GM21515 (cell line): ENCODE data around the gene SLC29A3.
"Not testable (repeated sequence)": the region's sequence is repeated elsewhere in the genome, so short reads cannot be mapped to it uniquely, and the experiment has no call there.

Source experiments
- ATAC-seq: cut with Tn5 transposase; IDR thresholded peaks from one replicate; pipeline ENCODE4 v1.9.1; 2021; ENCODE audit not compliant: unreplicated experiment

The SLC29A3 gene

DNA sequence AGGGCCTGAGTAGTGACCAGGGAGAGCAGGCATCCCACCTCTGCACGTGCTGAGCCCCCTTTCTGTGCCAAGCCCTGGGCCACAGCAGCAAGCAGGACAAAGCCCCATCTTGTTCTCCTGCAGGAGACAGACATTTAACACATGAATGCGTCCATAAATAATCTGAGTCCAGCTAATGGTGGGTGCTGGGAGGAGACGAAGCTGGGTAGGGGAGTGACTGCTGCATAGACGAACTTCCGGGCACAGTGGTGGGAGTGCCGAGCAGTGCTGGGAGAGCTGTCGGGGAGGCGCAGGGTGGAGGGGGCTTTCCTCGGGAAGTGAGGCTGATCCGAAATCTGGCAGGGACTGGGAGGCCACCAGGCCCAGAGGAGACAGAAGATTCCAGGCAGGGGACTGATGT, 35.2 kb upstream of the SLC29A3 start:
- ATAC-seq: no peak

DNA sequence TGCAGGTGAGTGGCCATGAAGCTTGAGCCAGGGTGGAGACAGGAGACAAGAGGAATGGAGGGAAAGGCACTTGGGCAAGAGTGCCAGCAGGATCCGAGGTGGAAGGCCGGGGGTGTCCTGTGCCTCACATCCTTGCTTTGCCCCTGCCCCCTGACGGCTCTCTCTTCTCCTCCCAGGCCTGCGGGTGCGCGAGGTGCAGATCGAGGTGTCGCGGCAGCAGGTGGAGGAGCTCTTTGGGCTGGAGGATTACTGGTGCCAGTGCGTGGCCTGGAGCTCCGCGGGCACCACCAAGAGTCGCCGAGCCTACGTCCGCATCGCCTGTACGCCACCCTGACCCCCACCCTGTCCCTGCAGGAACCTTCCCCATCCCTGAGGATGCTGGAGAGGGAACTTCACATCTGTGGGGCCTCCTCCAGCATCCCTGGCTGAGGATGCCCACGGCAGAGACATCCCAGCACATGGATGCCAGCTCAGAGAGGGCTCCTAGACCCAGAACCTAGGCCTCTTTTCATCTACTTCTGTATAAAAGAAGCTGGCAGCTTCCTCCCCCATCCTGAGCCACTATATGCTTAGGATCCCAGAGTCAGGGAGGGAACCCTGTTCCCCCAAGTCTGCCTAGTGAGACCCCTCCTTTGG, 34.4 kb upstream of the SLC29A3 start:
- ATAC-seq: no peak

DNA sequence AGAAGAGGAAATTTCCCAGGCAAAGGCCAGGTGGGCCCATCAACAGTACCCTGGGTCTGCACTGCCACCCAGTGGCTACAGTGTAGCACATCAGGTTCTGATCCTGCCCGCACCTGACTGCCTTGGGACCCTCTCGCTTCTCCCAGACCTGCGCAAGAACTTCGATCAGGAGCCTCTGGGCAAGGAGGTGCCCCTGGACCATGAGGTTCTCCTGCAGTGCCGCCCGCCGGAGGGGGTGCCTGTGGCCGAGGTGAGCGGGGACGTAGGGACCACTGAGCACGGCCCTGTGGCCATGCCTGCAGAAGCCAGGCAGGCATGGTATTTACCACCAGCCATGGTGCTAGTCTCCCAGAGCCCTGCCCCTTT, 33.9 kb upstream of the SLC29A3 start:
- ATAC-seq: no peak

DNA sequence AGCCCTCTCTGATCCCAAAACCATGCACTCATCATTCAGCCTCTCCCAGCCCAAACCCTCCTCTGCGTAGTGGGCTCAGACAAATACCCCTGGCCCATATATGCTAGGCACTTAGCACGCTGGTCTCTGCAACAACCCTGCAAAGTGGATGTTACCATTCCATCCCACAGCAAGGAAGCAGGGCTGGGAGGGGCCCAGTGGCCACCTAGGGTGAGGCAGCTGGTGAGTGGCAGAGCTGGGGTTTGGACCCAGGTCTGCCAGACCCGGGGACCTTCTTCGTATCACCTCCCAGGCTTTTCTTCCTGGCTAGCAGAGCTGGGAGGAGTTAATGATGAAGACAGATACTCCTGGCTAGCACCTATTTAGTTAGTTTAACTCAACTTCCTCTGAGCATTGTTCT, 33.1 kb upstream of the SLC29A3 start:
- ATAC-seq: no peak

DNA sequence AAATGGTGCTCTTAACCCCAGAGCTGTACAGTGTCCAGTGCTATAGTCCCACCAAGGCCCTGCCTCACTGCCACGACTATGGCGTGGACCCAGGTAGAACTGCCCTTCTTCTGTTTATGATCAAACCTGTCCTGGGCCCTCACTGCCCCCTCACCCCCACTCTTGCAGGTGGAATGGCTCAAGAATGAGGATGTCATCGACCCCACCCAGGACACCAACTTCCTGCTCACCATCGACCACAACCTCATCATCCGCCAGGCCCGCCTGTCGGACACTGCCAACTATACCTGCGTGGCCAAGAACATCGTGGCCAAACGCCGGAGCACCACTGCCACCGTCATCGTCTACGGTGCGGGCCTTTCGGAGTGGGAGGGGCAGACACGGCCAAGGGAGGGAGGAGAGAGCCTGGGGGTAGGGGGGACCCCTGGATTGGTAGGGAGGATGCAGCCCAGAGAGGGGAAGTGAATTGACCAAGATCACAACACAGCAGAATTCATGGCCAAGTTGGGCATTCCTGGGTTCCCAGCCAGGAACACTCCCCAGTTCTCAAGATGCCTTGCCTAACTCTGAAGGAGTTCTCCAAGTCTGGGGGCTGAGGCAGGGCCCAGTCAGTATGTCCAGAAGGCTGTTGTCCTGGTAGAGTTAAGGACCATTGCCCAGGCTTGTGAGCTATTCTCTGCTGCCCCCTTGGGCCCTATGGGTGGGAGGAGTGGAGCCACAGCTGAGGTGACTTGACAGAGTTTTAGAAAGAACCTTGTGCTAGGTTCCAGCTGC, 32.4 kb upstream of the SLC29A3 start:
- ATAC-seq: no peak

DNA sequence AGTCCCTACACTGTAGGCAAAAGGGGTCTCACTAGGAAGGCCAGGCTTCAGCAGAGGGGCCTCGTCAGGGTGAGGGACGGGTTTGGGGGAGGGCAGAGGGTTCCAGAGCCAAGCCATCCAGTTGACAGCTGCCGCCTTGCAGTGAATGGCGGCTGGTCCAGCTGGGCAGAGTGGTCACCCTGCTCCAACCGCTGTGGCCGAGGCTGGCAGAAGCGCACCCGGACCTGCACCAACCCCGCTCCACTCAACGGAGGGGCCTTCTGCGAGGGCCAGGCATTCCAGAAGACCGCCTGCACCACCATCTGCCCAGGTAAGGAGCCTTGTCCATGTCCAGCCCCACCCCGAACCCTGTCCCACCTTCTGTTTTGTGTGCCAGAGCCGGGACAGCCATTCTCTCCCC, 31.6 kb upstream of the SLC29A3 start:
- ATAC-seq: no peak

DNA sequence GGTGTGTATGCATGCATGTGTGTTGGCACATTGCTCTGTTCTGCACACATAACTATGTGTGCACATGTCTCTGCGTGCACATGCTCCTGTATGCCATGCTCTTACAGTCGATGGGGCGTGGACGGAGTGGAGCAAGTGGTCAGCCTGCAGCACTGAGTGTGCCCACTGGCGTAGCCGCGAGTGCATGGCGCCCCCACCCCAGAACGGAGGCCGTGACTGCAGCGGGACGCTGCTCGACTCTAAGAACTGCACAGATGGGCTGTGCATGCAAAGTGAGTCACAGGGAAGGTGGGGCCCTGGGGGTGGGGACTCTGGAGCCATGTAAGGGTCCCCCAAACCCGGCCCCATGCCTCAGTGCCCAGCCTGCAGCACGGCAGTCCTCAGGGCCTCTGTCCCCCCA, 30.6 kb upstream of the SLC29A3 start:
- ATAC-seq: no peak

DNA sequence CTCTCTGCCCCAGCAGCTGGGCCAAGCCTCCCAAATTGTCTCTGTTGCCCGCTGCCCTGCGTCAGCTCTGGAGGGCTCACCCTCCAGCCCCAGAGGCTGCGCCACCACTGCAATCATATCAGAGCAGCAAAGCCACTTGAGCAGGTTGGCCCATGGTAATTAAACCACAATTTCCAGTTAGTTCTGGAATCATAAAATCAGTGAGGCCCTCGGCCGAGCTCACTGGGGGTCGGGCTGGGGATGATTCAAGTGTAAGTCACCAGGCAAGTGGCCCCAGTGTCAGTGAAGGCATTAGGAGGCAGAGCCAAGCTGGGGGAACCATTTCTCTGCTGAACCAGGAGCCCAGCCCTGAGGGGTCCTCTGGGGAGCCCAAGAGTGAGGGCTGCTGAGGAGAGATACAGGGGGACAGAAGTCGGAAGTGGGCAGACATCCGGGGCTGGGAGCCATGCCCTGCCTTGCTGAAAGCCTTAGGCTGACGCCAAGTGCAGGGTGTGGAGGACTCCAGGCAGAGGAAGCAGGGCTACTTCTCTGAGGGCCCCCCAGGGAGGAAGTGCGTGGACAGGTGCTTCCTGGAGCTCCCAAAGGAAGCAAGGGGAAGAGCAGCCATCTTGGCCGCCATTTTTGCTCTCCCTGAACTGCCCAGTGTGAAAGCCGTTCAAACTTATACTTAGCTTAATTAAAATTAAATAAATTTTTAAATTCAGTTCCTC, 29.5 kb upstream of the SLC29A3 start:
- no peak for ATAC-seq

DNA sequence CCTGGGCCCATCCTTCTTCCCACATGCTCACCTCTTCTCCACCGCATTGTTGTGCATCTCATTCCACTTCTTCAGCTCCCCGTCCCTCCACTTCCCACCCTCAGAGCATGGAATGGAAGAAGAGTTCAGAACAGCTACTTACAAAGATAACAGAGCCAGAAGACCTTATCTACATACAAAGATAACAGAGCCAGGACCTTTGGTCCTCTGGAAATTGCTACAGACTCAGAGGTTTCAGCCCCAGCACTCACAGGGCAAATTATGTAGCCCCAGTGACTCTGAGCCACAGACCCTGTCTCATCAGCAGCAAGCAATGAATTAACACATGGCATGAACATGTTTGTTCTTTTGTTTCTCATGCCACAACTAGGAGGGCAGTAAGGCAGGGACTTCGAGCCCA, 28.7 kb upstream of the SLC29A3 start:
- ATAC-seq: no peak

DNA sequence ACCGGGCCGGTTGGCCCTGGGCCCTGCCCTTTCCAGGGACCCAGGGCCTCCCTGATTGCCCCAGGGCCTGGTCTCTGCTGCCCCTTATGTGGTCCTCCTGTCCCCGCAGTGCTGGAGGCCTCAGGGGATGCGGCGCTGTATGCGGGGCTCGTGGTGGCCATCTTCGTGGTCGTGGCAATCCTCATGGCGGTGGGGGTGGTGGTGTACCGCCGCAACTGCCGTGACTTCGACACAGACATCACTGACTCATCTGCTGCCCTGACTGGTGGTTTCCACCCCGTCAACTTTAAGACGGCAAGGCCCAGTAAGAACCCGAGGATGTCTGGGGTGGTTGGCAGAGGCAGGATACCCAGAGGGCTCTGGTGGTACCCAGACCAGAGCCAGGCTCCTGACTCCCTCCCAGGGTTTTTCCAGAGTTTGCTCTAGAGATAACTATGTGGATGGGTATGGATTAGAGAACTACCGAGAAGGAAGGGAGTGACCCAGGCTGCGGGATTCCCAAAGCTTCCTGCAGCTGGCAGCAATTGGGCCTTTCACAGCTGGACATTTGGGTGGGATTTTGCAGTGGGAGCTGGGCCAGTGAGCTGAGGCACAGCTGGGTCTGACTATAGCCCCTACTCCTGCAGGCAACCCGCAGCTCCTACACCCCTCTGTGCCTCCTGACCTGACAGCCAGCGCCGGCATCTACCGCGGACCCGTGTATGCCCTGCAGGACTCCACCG, 28.1 kb upstream of the SLC29A3 start:
- no peak for ATAC-seq

DNA sequence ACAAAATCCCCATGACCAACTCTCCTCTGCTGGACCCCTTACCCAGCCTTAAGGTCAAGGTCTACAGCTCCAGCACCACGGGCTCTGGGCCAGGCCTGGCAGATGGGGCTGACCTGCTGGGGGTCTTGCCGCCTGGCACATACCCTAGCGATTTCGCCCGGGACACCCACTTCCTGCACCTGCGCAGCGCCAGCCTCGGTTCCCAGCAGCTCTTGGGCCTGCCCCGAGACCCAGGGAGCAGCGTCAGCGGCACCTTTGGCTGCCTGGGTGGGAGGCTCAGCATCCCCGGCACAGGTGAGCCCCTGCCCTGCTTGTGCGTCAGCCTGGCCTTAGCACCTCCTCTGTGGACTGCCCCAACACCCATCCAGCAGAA, 27.5 kb upstream of the SLC29A3 start:
- no peak for ATAC-seq

DNA sequence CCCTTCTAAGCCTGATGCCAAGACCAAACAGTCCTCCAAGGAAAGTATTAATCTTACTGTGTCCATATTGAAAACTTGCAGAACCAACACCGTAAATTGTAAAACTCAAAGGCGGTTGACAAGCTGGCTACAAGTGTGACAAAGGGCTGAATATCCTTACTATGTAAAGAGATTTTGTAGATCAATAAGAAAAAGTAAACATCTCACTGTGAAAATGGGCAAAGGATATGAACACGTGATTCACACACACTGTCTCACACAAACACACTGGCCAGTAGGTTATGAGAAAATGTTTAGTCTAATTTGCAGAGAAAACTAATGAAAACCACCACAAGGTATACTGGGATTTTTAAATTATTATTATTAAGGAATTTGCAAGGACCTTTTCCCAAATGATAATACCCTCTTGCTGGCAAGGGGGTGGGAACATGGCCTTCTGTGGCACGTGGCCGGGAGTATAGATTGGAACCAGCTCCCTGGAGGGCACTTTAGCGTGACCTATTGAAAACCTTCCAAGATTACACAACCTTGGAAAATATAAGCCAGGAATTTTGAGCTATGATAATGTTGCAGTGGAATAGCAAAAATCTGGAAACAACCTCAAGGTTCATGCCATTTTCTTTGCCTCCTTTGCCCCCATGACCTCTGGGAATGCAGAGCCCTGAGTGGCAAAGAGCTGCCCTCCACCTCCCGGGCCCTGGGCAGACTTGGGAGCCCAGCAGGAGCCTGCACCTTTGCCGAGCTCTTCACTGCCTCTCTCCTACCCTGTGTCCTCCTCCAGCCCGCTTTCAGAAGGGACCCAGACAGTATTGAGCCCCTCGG, 26.2 kb upstream of the SLC29A3 start:
- ATAC-seq: no peak

DNA sequence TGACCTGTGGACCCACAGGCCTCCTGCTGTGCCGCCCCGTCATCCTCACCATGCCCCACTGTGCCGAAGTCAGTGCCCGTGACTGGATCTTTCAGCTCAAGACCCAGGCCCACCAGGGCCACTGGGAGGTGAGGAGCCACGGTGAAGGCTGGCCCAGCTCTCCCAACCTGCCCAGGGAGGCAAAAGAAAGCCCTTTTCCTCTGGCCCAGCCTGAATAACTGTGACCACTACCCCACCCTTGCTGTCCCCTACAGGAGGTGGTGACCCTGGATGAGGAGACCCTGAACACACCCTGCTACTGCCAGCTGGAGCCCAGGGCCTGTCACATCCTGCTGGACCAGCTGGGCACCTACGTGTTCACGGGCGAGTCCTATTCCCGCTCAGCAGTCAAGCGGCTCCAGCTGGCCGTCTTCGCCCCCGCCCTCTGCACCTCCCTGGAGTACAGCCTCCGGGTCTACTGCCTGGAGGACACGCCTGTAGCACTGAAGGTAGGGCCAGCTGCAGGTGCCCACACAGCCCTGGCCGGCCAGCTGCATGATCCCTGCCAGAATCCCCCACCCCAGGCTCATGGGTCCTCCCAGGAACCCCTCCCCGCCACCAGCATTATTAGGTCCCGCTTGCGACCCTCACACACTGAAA, 25.5 kb upstream of the SLC29A3 start:
- no peak for ATAC-seq

DNA sequence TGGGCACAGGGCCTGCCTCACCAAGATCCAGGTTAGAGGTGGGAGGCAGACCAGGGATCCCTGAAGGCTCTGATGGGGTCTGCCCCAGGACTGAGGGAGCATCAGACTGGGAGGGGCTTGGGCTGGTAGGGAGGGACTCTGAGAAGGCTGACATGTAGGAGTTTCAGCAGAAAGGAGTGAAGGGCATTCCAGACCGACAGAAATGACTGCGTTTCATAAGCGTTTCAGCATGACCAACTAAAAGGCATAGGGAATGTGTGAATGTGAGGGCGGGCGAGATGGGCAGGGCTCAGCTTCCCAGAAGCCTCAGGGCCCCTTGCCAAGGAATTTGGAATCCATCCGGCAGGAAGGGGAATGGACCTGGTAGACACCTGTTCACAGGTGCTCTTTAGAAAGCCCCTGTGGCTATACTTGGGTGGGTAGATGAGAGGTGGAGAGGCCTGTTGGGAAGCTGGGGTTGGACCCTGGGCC, 24.9 kb upstream of the SLC29A3 start:
- ATAC-seq: no peak

DNA sequence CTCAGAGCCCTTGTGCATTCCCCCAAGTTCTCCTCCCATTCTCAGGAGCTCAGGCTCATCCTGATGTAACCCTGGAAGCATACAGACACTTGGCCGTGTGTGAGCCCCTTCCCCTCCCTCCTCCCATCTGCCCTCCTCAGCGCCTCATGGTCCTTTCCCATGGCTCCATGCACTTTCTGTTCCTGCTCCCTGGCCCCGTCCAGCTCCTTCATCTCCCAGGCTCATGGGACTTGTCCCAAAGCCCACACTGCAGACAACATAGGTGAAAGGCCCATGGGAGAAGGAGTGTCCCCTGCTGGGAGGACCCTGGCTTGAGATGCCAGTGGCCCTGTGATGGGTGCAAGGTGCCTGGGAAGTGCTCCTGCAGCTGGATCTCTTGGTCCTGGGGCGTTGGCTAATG, 24.2 kb upstream of the SLC29A3 start:
- ATAC-seq: no peak

DNA sequence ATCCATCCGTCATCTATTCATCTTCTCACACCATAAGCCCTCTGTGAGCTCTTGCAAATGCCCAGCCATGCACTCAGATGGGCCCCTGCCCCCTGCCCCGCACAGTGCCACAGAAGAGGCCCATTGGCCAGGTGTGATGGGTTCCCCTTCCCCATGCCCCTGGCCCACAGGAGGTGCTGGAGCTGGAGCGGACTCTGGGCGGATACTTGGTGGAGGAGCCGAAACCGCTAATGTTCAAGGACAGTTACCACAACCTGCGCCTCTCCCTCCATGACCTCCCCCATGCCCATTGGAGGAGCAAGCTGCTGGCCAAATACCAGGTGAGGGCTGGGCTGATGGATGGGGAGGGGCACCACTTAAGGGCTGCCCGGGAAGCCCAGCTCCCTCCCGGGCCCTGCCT, 23.4 kb upstream of the SLC29A3 start:
- ATAC-seq: no peak

DNA sequence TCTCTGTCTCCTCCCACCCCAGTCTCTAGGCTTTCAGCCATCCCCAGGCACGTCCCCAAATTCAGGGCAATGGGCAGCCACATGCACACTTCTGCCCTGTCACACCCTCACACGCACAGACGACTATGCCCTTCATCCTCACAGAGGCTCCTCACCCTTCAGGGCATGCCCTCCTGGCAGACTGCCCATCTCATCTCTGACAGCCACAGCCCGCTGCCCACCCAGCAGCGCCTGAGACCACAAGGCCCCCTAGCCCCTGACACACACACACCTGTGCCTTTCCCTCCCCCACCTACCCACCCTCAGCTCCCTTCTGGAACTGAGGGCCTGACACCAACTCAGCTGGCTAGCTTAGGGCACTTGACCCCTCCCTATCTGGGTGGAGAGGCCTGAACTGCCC, 23.0 kb upstream of the SLC29A3 start:
- ATAC-seq: no peak

DNA sequence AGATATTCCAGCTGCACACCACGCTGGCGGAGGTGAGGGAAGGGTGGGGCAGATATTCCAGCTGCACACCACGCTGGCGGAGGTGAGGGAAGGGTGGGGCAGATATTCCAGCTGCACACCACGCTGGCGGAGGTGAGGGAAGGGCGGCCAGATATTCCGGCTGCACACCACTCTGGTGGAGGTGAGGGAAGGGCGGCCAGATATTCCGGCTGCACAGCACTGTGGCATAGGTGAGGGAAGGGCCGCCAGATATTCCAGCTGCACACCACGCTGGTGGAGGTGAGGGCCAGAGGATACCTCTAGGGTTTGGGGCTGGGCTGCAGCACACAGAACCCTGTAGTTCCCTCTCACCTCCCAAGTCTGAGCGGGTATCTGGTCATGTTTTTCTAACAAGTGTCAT, 22.2 kb upstream of the SLC29A3 start:
- ATAC-seq: not testable (repeated sequence)

DNA sequence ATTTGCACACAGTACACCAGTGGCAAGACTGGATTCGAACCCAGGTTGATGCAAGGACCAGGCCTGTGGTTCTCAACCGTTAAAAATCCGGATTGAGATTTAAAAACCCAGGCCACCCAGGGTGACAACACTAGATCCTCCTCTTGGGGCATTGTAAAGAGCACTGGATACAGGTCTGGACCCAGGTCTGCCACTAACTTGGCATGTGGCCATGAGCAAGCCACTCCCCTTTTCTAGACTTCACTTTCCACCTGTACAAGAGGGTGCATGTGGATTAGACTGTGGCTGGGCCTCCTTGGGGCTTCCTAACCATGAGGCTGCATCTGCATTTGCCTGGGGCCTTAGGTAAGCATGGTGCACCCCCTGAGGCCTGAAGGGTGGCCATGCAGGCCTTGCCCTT, 21.7 kb upstream of the SLC29A3 start:
- ATAC-seq: no peak

DNA sequence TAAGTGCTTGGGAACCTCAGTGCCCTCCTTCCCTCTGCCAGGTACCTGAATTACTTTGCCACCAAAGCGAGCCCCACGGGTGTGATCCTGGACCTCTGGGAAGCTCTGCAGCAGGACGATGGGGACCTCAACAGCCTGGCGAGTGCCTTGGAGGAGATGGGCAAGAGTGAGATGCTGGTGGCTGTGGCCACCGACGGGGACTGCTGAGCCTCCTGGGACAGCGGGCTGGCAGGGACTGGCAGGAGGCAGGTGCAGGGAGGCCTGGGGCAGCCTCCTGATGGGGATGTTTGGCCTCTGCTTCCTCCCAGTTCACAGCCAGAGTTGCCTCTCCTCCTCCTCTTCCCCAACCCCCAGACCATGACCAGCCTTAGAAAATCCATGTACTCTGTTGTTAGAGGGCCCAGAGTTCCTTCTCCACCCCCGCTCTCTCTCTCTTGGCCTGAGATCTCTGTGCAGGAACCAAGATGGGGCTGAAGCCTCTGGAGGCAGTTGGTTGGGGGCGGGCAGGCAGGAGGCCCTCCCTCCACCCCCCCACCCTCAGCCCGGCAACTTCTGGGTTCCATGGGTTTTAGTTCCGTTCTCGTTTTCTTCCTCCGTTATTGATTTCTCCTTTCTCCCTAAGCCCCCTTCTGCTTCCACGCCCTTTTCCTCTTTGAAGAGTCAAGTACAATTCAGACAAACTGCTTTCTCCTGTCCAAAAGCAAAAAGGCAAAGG, 19.8 kb upstream of the SLC29A3 start:
- ATAC-seq: no peak
